Naive thymus-derived CD4-positive, alpha-beta T cell (primary cell): ENCODE results near the gene NBPF3. TPM values are rescaled to one million over a fixed set of nuclear protein-coding genes. Genes with fewer than 3 reads are reported as not detected.
"Not testable (repeated sequence)": the region's sequence is repeated elsewhere in the genome, so short reads cannot be mapped to it uniquely, and the experiment has no call there.

Source experiments
- ATAC-seq: fragments of 150-1000 bp; cut with Tn5 transposase; 2 replicates; pipeline ENCODE4 v1.10.0; 2021; ENCODE audit warnings: mild to moderate bottlenecking, moderate library complexity
- CTCF ChIA-PET: fragments of 350-600 bp; sonication (Branson Sonifier 250); formaldehyde crosslinking; loops from one replicate; lab custom pipeline; 2021; ENCODE audit warnings: antibody characterized with exemption; lab: Charles Lee
- POLR2A ChIA-PET: fragments of 350-600 bp; sonication (Branson Sonifier 250); formaldehyde crosslinking; loops from one replicate; lab custom pipeline; 2021; ENCODE audit warnings: antibody characterized with exemption, inconsistent platforms; lab: Charles Lee
- DNase-seq, 9 donors: peaks; one replicate each; pipeline versions ENCODE4 v3.0.0 to v3.0.0-alpha.2; 2020 to 2022; ENCODE audit warnings: mixed read lengths in 1 of 9
- H3K27ac ChIP-seq: one replicate; pipeline ENCODE4 v1.7.0; 2013; ENCODE audit warnings: mild to moderate bottlenecking, low read depth, low read length, moderate library complexity
- H3K27me3 ChIP-seq, 2 donors: one replicate each; pipeline ENCODE4 v1.7.0; 2013; ENCODE audit warnings: low read length in 2 of 2, mild to moderate bottlenecking in 2 of 2, moderate library complexity in 2 of 2; ENCODE audit not compliant: control insufficient read depth in 2 of 2, insufficient read depth in 2 of 2
- H3K36me3 ChIP-seq, 3 experiments: 1 replicate in 2 of 3; 2 replicates in 1 of 3; pipeline ENCODE4 v1.7.0; 2013; ENCODE audit warnings: low read length in 3 of 3, mild to moderate bottlenecking in 3 of 3, moderate library complexity in 1 of 3; ENCODE audit not compliant: insufficient read depth in 3 of 3, control insufficient read depth in 2 of 3
- H3K4me1 ChIP-seq, 2 donors: one replicate each; pipeline ENCODE4 v1.7.0; 2013; ENCODE audit warnings: low read length in 2 of 2, mild to moderate bottlenecking in 2 of 2, moderate library complexity in 1 of 2; ENCODE audit not compliant: control insufficient read depth in 2 of 2, insufficient read depth in 2 of 2
- H3K4me3 ChIP-seq: 2 replicates; pipeline ENCODE4 v1.7.0; 2013; ENCODE audit warnings: mild to moderate bottlenecking, low read length
- H3K9me3 ChIP-seq, 3 experiments: 1 replicate in 2 of 3; 2 replicates in 1 of 3; pipeline ENCODE4 v1.7.0; 2013; ENCODE audit warnings: low read length in 3 of 3; ENCODE audit not compliant: control insufficient read depth in 2 of 3
- H3K27ac Mint-ChIP-seq, 9 donors: one replicate each; pipeline ENCODE4 v1.8.0; 2020 to 2022; ENCODE audit warnings: mixed read lengths in 9 of 9, mild to moderate bottlenecking in 8 of 9, moderate library complexity in 5 of 9, inconsistent platforms in 2 of 9
- H3K27me3 Mint-ChIP-seq, 5 donors: one replicate each; pipeline ENCODE4 v1.8.0; 2021 to 2022; ENCODE audit warnings: mixed read lengths in 5 of 5, mild to moderate bottlenecking in 1 of 5
- H3K36me3 Mint-ChIP-seq, 5 donors: one replicate each; pipeline ENCODE4 v1.8.0; 2020 to 2022; ENCODE audit warnings: mixed read lengths in 5 of 5, mild to moderate bottlenecking in 3 of 5, inconsistent platforms in 1 of 5
- H3K4me1 Mint-ChIP-seq, 7 donors: one replicate each; pipeline ENCODE4 v1.8.0; 2020 to 2022; ENCODE audit warnings: mixed read lengths in 7 of 7, mild to moderate bottlenecking in 3 of 7, inconsistent platforms in 1 of 7
- H3K4me3 Mint-ChIP-seq, 10 donors: one replicate each; pipeline ENCODE4 v1.8.0; 2020 to 2022; ENCODE audit warnings: mild to moderate bottlenecking in 10 of 10, mixed read lengths in 10 of 10, moderate library complexity in 6 of 10, inconsistent platforms in 2 of 10
- H3K9me3 Mint-ChIP-seq, 11 donors: one replicate each; pipeline ENCODE4 v1.8.0; 2020 to 2022; ENCODE audit warnings: mixed read lengths in 11 of 11, mild to moderate bottlenecking in 4 of 11, inconsistent platforms in 1 of 11, moderate library complexity in 1 of 11
- intact Hi-C, 2 donors: fragments of 100-400 bp; cut with micrococcal nuclease; formaldehyde crosslinking; loops; one replicate each; pipeline ENCODE4 v1.15.1; 2023
- polyA plus RNA-seq, 2 donors: library from polyadenylated mRNA; unstranded; fragments of 300-500 nt; fragmentation: Illumina TruSeq; gene quantifications; one replicate each; pipeline ENCODE4 v1.2.3, GENCODE V29; 2021
- total RNA-seq, 6 experiments: library from RNA in 5 of 6; stranded (reverse) in 5 of 6; gene quantifications; 1 replicate in 5 of 6; 2 replicates in 1 of 6; pipeline ENCODE4 v1.2.3 and lab custom pipeline; 2021 to 2026

NBPF3 gene
- total and polyA plus RNA-seq, 7 experiments from 2014 or later, result 4.2 to 18.1 (median 11.8) TPM

DNA sequence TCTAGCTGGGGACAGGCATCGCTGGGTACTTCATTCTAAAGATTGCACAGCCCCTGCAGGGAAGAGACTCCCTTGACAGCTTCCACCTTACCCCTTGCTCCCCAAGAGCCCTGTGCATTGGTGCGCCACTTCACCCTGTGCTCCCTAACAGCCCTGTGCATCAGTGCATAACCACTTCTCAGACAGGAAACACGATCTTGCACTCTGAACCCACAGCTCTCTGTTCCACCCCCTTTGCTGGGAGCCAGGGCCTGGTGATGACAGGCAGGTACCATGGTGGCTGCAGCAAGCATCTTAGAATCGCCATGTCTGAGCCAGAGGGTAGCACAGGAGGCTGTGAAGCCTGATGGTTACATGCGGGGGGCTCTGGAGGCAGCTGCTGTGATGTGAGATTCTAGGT, 74.3 kb downstream of the NBPF3 start:
- Histone ChIP-seq H3K9me3 (no peaks in the 10 kb centered on the region), H3K36me3 (no peaks in the 10 kb centered on the region), H3K27me3 (no peaks in the 10 kb centered on the region), H3K27ac (no peak overlapping the region), H3K4me3 (no peak overlapping the region), H3K4me1 (no peaks in the 10 kb centered on the region)
- peaks cover 0 to 7% (median 0%) of the 10 kb centered on the region in 7 donors for H3K4me1 Mint-ChIP-seq
- H3K27ac Mint-ChIP-seq, result no peak overlapping the region
- H3K27me3 Mint-ChIP-seq, result peaks cover 17 to 33% (median 18%) of the 10 kb centered on the region in 5 donors
- no peaks in the 10 kb centered on the region for H3K9me3 Mint-ChIP-seq
- ATAC-seq, result no peak
- DNase-seq, result no peak
- intact Hi-C loops, result no loop called here
- H3K36me3 Mint-ChIP-seq, result no peaks in the 10 kb centered on the region
- ChIA-PET CTCF (no interaction called here), POLR2A (no interaction called here)
- H3K4me3 Mint-ChIP-seq, result no peak overlapping the region

GRCh38 chr1:21517161-21517589, 77.2 kb downstream of the NBPF3 start:
- no peak for ATAC-seq
- no peak for DNase-seq
- no peaks in the 10 kb centered on the region for H3K9me3 ChIP-seq
- Mint-ChIP-seq H3K36me3 (no peaks in the 10 kb centered on the region), H3K27me3 (peaks cover 0 to 11% (median 0%) of the 10 kb centered on the region in 5 donors), H3K27ac (no peak overlapping the region), H3K9me3 (no peaks in the 10 kb centered on the region), H3K4me1 (no peaks in the 10 kb centered on the region), H3K4me3 (no peak overlapping the region)
- intact Hi-C loops, result no loop called here
- no peaks in the 10 kb centered on the region for H3K27me3 ChIP-seq
- CTCF ChIA-PET, result interaction anchor here (0.6 kb wide), 1 partner anchor 709 kb away, joined by 3 read pairs; no protein-coding TSS in a partner anchor
- H3K4me3 ChIP-seq, result no peak overlapping the region
- H3K4me1 ChIP-seq, result no peaks in the 10 kb centered on the region
- H3K27ac ChIP-seq, result no peak overlapping the region
- POLR2A ChIA-PET, result no interaction called here
- H3K36me3 ChIP-seq, result no peaks in the 10 kb centered on the region

DNA sequence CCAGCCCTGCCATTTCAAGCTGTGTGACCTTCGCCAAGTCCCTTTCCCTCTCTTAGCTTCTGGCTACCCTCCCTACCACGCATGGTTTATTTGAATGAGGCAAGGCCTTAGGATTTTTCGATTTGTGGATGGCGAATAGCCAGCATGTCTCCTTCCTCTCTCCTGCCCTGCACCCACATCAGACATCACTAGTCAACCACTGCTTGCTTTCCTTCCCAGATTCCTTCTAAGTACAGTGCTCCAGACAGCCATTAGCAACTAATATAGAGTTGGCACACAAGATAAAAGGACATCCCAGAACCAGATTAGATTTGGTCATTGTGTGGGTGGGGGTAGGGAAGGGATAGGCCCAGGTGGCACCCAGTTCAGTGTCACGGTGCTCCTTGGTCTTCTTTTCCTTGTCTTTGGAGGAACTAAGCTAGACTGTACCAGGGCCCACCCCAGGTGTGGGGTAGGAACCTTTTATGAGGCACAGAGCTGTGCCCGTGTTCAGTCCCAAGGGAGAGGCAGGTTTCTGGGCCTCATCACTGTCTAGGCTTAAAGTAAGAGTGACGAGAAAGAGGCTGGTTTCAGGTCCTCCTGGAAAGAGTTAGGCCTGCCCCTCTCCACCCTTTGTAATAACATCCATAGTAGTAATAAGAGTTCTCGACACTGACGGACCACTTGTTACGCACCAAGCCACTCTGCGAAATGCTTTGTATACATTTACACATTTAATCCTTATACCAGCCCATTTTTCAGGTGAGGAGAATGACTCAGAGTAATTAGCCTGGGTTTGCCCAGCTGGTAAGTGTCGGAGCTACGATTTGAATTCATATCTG, 77.9 kb downstream of the NBPF3 start:
- Histone ChIP-seq H3K4me3 (no peak overlapping the region), H3K27ac (no peak overlapping the region), H3K9me3 (no peaks in the 10 kb centered on the region), H3K4me1 (no peaks in the 10 kb centered on the region), H3K27me3 (no peaks in the 10 kb centered on the region), H3K36me3 (no peaks in the 10 kb centered on the region)
- POLR2A ChIA-PET, result no interaction called here
- H3K9me3 Mint-ChIP-seq, result no peaks in the 10 kb centered on the region
- no peak for DNase-seq
- intact Hi-C loops, result no loop called here
- CTCF ChIA-PET, result interaction anchor here (0.6 kb wide), 1 partner anchor 1578 kb away, joined by 3 read pairs; no protein-coding TSS in a partner anchor
- no peak overlapping the region for H3K27ac Mint-ChIP-seq
- no peak for ATAC-seq
- H3K4me1 Mint-ChIP-seq, result no peaks in the 10 kb centered on the region
- peaks cover 0 to 10% (median 0%) of the 10 kb centered on the region in 5 donors for H3K27me3 Mint-ChIP-seq
- no peaks in the 10 kb centered on the region for H3K36me3 Mint-ChIP-seq
- no peak overlapping the region for H3K4me3 Mint-ChIP-seq

DNA sequence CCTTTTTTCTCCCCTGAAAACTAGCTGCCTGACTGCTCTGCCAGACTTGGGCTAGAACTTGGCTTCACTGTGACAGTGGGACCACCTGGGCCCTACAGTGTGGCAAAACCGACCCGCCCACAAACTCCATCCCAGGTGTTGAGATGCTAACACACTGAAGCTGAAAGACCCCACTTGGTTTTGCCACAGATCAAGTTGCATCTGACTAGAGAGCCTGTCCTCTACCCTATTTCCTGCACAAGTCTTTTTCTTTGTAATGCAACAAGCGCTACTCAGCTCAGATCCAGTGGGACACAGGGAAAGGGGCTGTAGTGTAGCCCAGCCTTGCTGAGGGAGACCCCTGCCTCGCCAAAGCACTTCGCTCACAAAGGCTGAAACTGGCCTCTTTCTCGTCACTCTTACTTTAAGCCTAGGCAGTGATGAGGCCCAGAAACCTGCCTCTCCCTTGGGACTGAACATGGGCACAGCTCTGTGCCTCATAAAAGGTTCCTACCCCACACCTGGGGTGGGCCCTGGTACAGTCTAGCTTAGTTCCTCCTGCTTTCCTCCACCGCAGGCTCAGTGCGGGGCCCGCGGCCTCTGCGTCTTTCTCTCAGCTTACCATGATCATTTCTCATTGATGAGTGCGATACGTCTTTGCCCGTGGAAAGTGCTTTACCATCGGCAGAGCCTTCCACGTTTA, 79.0 kb downstream of the NBPF3 start:
- Mint-ChIP-seq H3K4me3 (no peak overlapping the region), H3K36me3 (no peaks in the 10 kb centered on the region), H3K27me3 (peaks cover 0 to 3% (median 0%) of the 10 kb centered on the region in 5 donors), H3K27ac (no peak overlapping the region), H3K4me1 (no peaks in the 10 kb centered on the region), H3K9me3 (no peaks in the 10 kb centered on the region)
- Histone ChIP-seq H3K27me3 (no peaks in the 10 kb centered on the region), H3K27ac (no peak overlapping the region), H3K9me3 (no peaks in the 10 kb centered on the region), H3K4me1 (no peaks in the 10 kb centered on the region), H3K4me3 (no peak overlapping the region), H3K36me3 (no peaks in the 10 kb centered on the region)
- peak; percentile 29 for ATAC-seq
- no peak for DNase-seq
- ChIA-PET CTCF (interaction anchor here (0.6 kb wide), 1 partner anchor 1579 kb away, joined by 3 read pairs; no protein-coding TSS in a partner anchor), POLR2A (no interaction called here)
- intact Hi-C loops, result no loop called here

GRCh38 chr1:21519486-21520070, 79.6 kb downstream of the NBPF3 start:
- H3K27me3 Mint-ChIP-seq, CTCF ChIA-PET, H3K27me3 ChIP-seq, H3K9me3 ChIP-seq, H3K36me3 ChIP-seq, H3K4me3 ChIP-seq, H3K27ac ChIP-seq, POLR2A ChIA-PET, H3K27ac Mint-ChIP-seq, H3K9me3 Mint-ChIP-seq, ATAC-seq, H3K4me1 ChIP-seq, H3K36me3 Mint-ChIP-seq, DNase-seq, H3K4me3 Mint-ChIP-seq, intact Hi-C loops, H3K4me1 Mint-ChIP-seq: not testable (repeated sequence)

DNA sequence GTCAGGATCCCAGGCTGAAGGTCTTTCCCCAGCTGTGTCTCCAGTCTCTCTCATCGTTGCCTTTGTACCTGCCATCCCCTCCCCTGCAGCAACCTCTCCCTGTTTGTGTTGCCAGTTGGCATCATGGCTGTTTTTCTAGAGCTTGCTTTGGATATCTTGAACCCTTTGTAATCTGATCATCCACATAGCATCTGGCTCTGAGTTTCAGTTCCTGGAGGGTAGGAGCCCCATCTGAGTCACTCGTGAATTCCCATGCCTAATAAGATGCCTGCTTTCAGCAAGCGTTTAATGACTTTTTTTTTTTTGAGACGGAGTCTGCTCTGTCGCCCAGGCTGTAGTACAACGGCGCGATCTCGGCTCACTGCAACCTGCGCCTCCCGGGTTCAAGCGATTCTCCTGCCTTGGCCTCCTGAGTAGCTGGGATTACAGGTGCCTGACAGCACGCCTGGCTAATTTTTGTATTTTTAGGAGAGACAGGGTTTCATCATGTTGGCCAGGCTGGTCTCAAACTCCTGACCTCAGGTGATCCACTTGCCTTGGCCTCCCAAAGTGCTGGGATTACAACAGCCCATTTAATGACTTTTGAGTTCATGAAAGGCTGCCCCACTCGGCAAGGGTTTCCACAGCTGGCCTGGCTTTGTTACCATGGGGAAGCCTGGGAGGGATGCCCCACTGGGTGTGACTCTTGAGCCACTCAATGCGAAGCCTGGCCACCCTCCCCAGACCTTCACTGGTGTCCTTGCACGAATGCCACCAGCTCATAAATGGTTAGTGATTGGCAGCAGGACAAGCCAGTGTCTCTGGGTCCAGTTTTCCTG, 81.2 kb downstream of the NBPF3 start:
- no peaks in the 10 kb centered on the region for H3K36me3 Mint-ChIP-seq
- CTCF ChIA-PET, result interaction anchor here (0.6 kb wide), 1 partner anchor 922 kb away, joined by 5 read pairs; no protein-coding TSS in a partner anchor

More for the DNA sequence above, 81.2 kb downstream of the NBPF3 start:
- H3K4me3 ChIP-seq, result no peak overlapping the region
- no peak overlapping the region for H3K27ac ChIP-seq
- POLR2A ChIA-PET, result interaction anchor here (0.6 kb wide), 1 partner anchor 566 kb away, joined by 4 read pairs; no protein-coding TSS in a partner anchor
- H3K36me3 ChIP-seq, result no peaks in the 10 kb centered on the region
- no peaks in the 10 kb centered on the region for H3K27me3 ChIP-seq
- no peak overlapping the region for H3K27ac Mint-ChIP-seq
- H3K4me3 Mint-ChIP-seq, result no peak overlapping the region
- no peaks in the 10 kb centered on the region for H3K9me3 ChIP-seq
- H3K27me3 Mint-ChIP-seq, result peaks cover 0 to 8% (median 0%) of the 10 kb centered on the region in 5 donors
- H3K9me3 Mint-ChIP-seq, result no peaks in the 10 kb centered on the region
- intact Hi-C loops, result no loop called here
- DNase-seq, result no peak
- peaks cover 0 to 3% (median 0%) of the 10 kb centered on the region in 7 donors for H3K4me1 Mint-ChIP-seq
- no peaks in the 10 kb centered on the region for H3K4me1 ChIP-seq
- no peak for ATAC-seq
